Endothelial cell of umbilical vein (primary cell): ENCODE measurements around the gene HMGN1. TPM values are rescaled to one million over a fixed set of nuclear protein-coding genes. Genes with fewer than 3 reads are reported as not detected.

Source experiments
- BruUV-seq: library from RNA; stranded (reverse); fragments of 400-500 nt; replicated peaks from 2 replicates; lab custom pipeline; 2021; lab: Mats Ljungman, UMichigan
- CTCF ChIA-PET: fragments of 300-600, 350-600 bp; sonication (Branson Sonifier 250); formaldehyde crosslinking; loops from one replicate; lab custom pipeline; 2021; ENCODE audit warnings: antibody characterized with exemption, inconsistent platforms; lab: Charles Lee
- POLR2A ChIA-PET: fragments of 300-600, 350-600 bp; sonication (Branson Sonifier 250); formaldehyde crosslinking; loops from one replicate; lab custom pipeline; 2021; ENCODE audit warnings: antibody characterized with exemption, inconsistent platforms; lab: Charles Lee
- DNase-seq: peaks from one replicate; pipeline ENCODE4 v3.0.0-alpha.2; 2011; ENCODE audit warnings: low read depth, low spot score
- FAIRE-seq: peaks from 2 replicates; lab custom pipeline; 2011; peaks lifted over from hg19 to GRCh38; lab: Jason Lieb, UNC
- H2AFZ ChIP-seq: 2 replicates; pipeline ENCODE4 v1.6.0; 2012; ENCODE audit warnings: low read depth, low read length, control low read depth, inconsistent platforms
- H3K27ac ChIP-seq: 2 replicates; pipeline ENCODE4 v1.5.1; 2011; ENCODE audit warnings: low read depth, mild to moderate bottlenecking, control low read depth, low read length, moderate library complexity; ENCODE audit not compliant: insufficient read depth
- H3K27me3 ChIP-seq, 2 experiments: 2 replicates each; pipeline versions ENCODE4 v1.6.0 to v1.6.1; 2011; ENCODE audit warnings: low read length in 2 of 2, mixed read lengths in 1 of 2; ENCODE audit not compliant: control insufficient read depth in 2 of 2, insufficient read depth in 2 of 2
- H3K36me3 ChIP-seq, 2 experiments: 2 replicates in 1 of 2; 3 replicates in 1 of 2; pipeline ENCODE4 v1.5.1; 2011; ENCODE audit warnings: low read length in 2 of 2, mild to moderate bottlenecking in 1 of 2, moderate library complexity in 1 of 2; ENCODE audit not compliant: control insufficient read depth in 2 of 2, insufficient read depth in 2 of 2; ENCODE audit errors: extremely low read depth in 1 of 2
- H3K4me1 ChIP-seq: 3 replicates; pipeline ENCODE4 v1.5.1; 2011; ENCODE audit warnings: mild to moderate bottlenecking, low read length; ENCODE audit not compliant: control insufficient read depth, insufficient read depth; ENCODE audit errors: extremely low read depth
- H3K4me2 ChIP-seq: 2 replicates; pipeline ENCODE4 v1.6.1; 2011; ENCODE audit warnings: low read length, control low read depth, mixed read lengths; ENCODE audit not compliant: insufficient read depth
- H3K4me3 ChIP-seq, 3 experiments: fragments of 200-600 bp in 1 of 3; sonication (generic), shearing (Covaris generic) in 1 of 3; replicated peaks in 1 of 3; 2 replicates each; pipeline ENCODE4 v1.5.1; 2011 to 2016; ENCODE audit warnings: control low read depth in 3 of 3, low read length in 3 of 3, mild to moderate bottlenecking in 2 of 3, inconsistent platforms in 1 of 3, low read depth in 1 of 3, moderate library complexity in 1 of 3; ENCODE audit not compliant: insufficient read depth in 1 of 3
- H3K79me2 ChIP-seq: 2 replicates; pipeline ENCODE4 v1.6.0; 2012; ENCODE audit warnings: low read length, inconsistent platforms; ENCODE audit not compliant: control insufficient read depth, insufficient read depth
- H3K9ac ChIP-seq: replicated peaks from 2 replicates; pipeline ENCODE3; 2011; ENCODE audit warnings: low read length, control low read depth; ENCODE audit not compliant: insufficient read depth; ENCODE audit errors: extremely low read depth
- H3K9me1 ChIP-seq: replicated peaks from 3 replicates; pipeline ENCODE4 v1.6.0; 2011; ENCODE audit warnings: mild to moderate bottlenecking, low read length; ENCODE audit not compliant: control insufficient read depth, insufficient read depth; ENCODE audit errors: extremely low read depth
- H3K9me3 ChIP-seq: replicated peaks from 2 replicates; pipeline ENCODE4 v1.5.1; 2012; ENCODE audit warnings: low read length, inconsistent platforms; ENCODE audit not compliant: control insufficient read depth, insufficient read depth
- H4K20me1 ChIP-seq: replicated peaks from 2 replicates; pipeline ENCODE3; 2011; ENCODE audit warnings: mild to moderate bottlenecking, low read length; ENCODE audit not compliant: control insufficient read depth, insufficient read depth; ENCODE audit errors: extremely low read depth
- EZH2 ChIP-seq: IDR thresholded peaks from 2 replicates; pipeline ENCODE4 v1.6.1; 2012; ENCODE audit warnings: borderline replicate concordance, low read depth, mild to moderate bottlenecking, moderate library complexity, low read length, inconsistent platforms; ENCODE audit not compliant: severe bottlenecking
- FOS ChIP-seq: IDR thresholded peaks from 2 replicates; pipeline ENCODE4 v1.6.1; 2011; ENCODE audit warnings: mild to moderate bottlenecking, low read length, moderate library complexity, borderline replicate concordance; ENCODE audit not compliant: insufficient read depth
- GATA2 ChIP-seq: IDR thresholded peaks from 2 replicates; pipeline ENCODE4 v1.7.0; 2011; ENCODE audit warnings: low read depth, mild to moderate bottlenecking, moderate library complexity, mixed read lengths, low read length; ENCODE audit not compliant: insufficient read length, insufficient read depth
- JUN ChIP-seq: IDR thresholded peaks from 2 replicates; pipeline ENCODE4 v1.6.1; 2011; ENCODE audit warnings: borderline replicate concordance, low read depth; ENCODE audit not compliant: insufficient read length, insufficient read depth
- MAX ChIP-seq: IDR thresholded peaks from 2 replicates; pipeline ENCODE4 v1.6.1; 2011; ENCODE audit not compliant: insufficient read depth, insufficient read length
- MYC ChIP-seq: IDR thresholded peaks from one replicate; pipeline ENCODE4 v1.6.1; 2011; ENCODE audit warnings: mild to moderate bottlenecking, low read depth, low read length
- POLR2A ChIP-seq: IDR thresholded peaks from 2 replicates; pipeline ENCODE4 v1.6.1; 2012; ENCODE audit warnings: low read depth, mild to moderate bottlenecking, control low read depth, low read length
- POLR2AphosphoS5 ChIP-seq: IDR thresholded peaks from 2 replicates; pipeline ENCODE4 v1.6.1; 2012; ENCODE audit warnings: low read depth, mild to moderate bottlenecking, control low read depth, low read length, moderate library complexity; ENCODE audit not compliant: insufficient read depth
- dilution Hi-C: fragments of 300-500 bp; cut with MboI; formaldehyde crosslinking; loops from one replicate; pipeline ENCODE4 v1.15.0; 2019; ENCODE audit warnings: low sequenced_read_pairs; ENCODE audit not compliant: extremely low pct_ligation_motif_present
- intact Hi-C: fragments of 100-400 bp; cut with micrococcal nuclease; formaldehyde crosslinking; loops from one replicate; pipeline ENCODE4 v1.10.0; 2022
- polyA plus RNA-seq, 4 experiments: library from polyadenylated mRNA; depleted of rRNA in 3 of 4; stranded (reverse) in 3 of 4; unstranded in 1 of 4; fragments of >200 nt; gene quantifications; 2 replicates each; pipeline versions ENCODE4 v1.2.1 to v1.2.3, GENCODE V29; 2011 to 2012; ENCODE audit warnings: missing spikeins in 1 of 4
- total RNA-seq: library from RNA; stranded (reverse); gene quantifications from 2 replicates; pipeline ENCODE4 v1.2.3, GENCODE V29; 2021
- TF ChIP-seq, protein P1 (sequence below), 2 donors: IDR thresholded peaks; 1 replicate in 1 of 2; 2 replicates in 1 of 2; pipeline ENCODE4 v1.5.1; 2011; ENCODE audit warnings: low read length in 2 of 2, mild to moderate bottlenecking in 2 of 2, moderate library complexity in 2 of 2, control low read depth in 1 of 2, inconsistent platforms in 1 of 2, low read depth in 1 of 2; ENCODE audit not compliant: insufficient read depth in 1 of 2; ENCODE audit errors: extremely low read depth in 1 of 2

Gene HMGN1
- total and polyA plus RNA-seq, 2 donors (not counting 3 experiments of a cell fraction or from before 2014, with no cell fraction given): 162 to 360 TPM

GRCh38 chr21:39363607-39364555 lies 15.0 kb upstream of the HMGN1 start:
- no peak overlapping the region for H3K27ac ChIP-seq
- H4K20me1 ChIP-seq: no peaks in the 10 kb centered on the region
- no peaks in the 10 kb centered on the region for H3K36me3 ChIP-seq
- no peaks in the 10 kb centered on the region for H3K9me1 ChIP-seq
- H3K4me1 ChIP-seq: no peaks in the 10 kb centered on the region
- DNase-seq: no peak
- BruUV-seq: no TSS peak
- H3K79me2 ChIP-seq: no peaks in the 10 kb centered on the region
- H3K27me3 ChIP-seq: peaks cover 3% of the 10 kb centered on the region in 2 experiments
- H3K4me3 ChIP-seq: no peak overlapping the region
- no peak overlapping the region for H3K9ac ChIP-seq
- POLR2A ChIA-PET: no interaction called here
- dilution Hi-C loops: no loop called here
- TF ChIP-seq JUN (no peak), POLR2A (no peak), MAX (no peak), FOS (no peak), EZH2 (no peak), MYC (no peak), POLR2AphosphoS5 (no peak), GATA2 (no peak)
- TF ChIP-seq, protein P1, sequence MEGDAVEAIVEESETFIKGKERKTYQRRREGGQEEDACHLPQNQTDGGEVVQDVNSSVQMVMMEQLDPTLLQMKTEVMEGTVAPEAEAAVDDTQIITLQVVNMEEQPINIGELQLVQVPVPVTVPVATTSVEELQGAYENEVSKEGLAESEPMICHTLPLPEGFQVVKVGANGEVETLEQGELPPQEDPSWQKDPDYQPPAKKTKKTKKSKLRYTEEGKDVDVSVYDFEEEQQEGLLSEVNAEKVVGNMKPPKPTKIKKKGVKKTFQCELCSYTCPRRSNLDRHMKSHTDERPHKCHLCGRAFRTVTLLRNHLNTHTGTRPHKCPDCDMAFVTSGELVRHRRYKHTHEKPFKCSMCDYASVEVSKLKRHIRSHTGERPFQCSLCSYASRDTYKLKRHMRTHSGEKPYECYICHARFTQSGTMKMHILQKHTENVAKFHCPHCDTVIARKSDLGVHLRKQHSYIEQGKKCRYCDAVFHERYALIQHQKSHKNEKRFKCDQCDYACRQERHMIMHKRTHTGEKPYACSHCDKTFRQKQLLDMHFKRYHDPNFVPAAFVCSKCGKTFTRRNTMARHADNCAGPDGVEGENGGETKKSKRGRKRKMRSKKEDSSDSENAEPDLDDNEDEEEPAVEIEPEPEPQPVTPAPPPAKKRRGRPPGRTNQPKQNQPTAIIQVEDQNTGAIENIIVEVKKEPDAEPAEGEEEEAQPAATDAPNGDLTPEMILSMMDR (IDR thresholded peaks at IDR 0.05; ENCODE audit: extremely low read depth in 1 of 2, insufficient read depth in 1 of 2, low read depth in 1 of 2, low read length in 2 of 2): no peak
- CTCF ChIA-PET: interaction anchor here (1.1 to 1.8 kb wide), 3 partner anchors 12 to 24 kb away, joined by 3 to 5 read pairs (median 4); a partner anchor contains a TSS
- no peak overlapping the region for H3K4me2 ChIP-seq
- intact Hi-C loops: no loop called here
- H2AFZ ChIP-seq: no peak overlapping the region
- FAIRE-seq: no peak
- H3K9me3 ChIP-seq: no peaks in the 10 kb centered on the region
